IPS-20b (cell line): Measurements from ENCODE around the gene CDH13.

Experiments
- H3K27ac ChIP-seq: one replicate; pipeline ENCODE4 v1.5.1; 2013; ENCODE audit warnings: low read length
- H3K27me3 ChIP-seq: 2 replicates; pipeline ENCODE4 v1.6.1; 2013; ENCODE audit warnings: mild to moderate bottlenecking, low read length, inconsistent platforms; ENCODE audit not compliant: insufficient read depth
- H3K36me3 ChIP-seq: 2 replicates; pipeline ENCODE4 v1.6.1; 2013; ENCODE audit warnings: low read depth, mild to moderate bottlenecking, inconsistent platforms, low read length, moderate library complexity; ENCODE audit not compliant: insufficient read depth
- H3K4me1 ChIP-seq: 2 replicates; pipeline ENCODE4 v1.6.1; 2013; ENCODE audit warnings: mild to moderate bottlenecking, control low read depth, inconsistent platforms, low read length, moderate library complexity; ENCODE audit not compliant: insufficient read depth
- H3K4me3 ChIP-seq: 2 replicates; pipeline ENCODE4 v1.5.1; 2013; ENCODE audit warnings: mild to moderate bottlenecking, low read length, inconsistent platforms
- H3K9ac ChIP-seq: 2 replicates; pipeline ENCODE4 v1.6.1; 2013; ENCODE audit warnings: low read depth, mild to moderate bottlenecking, inconsistent platforms, low read length, moderate library complexity
- H3K9me3 ChIP-seq: 2 replicates; pipeline ENCODE4 v1.6.1; 2013; ENCODE audit warnings: mild to moderate bottlenecking, low read depth, low read length, inconsistent platforms; ENCODE audit not compliant: insufficient read depth

Gene CDH13

GRCh38 chr16:83420206-83420760 lies 793.5 kb downstream of the CDH13 start:
- Histone ChIP-seq H3K4me1 (no peaks in the 10 kb centered on the region), H3K27ac (no peak overlapping the region), H3K9ac (no peak overlapping the region), H3K4me3 (no peak overlapping the region), H3K27me3 (peaks cover 3% of the 10 kb centered on the region; the same call in 1 of the 2 replicates), H3K36me3 (no peaks in the 10 kb centered on the region), H3K9me3 (no peaks in the 10 kb centered on the region)

GRCh38 chr16:83433201-83433600 lies 806.4 kb downstream of the CDH13 start:
- Histone ChIP-seq H3K36me3 (no peaks in the 10 kb centered on the region), H3K27me3 (no peaks in the 10 kb centered on the region), H3K9ac (no peak overlapping the region), H3K4me1 (no peaks in the 10 kb centered on the region), H3K4me3 (no peak overlapping the region), H3K9me3 (no peaks in the 10 kb centered on the region), H3K27ac (no peak overlapping the region)

- no peak overlapping the region for H3K27ac ChIP-seq
- H3K4me3 ChIP-seq: no peak overlapping the region
- no peak overlapping the region for H3K9ac ChIP-seq
- no peaks in the 10 kb centered on the region for H3K36me3 ChIP-seq
- H3K9me3 ChIP-seq: no peaks in the 10 kb centered on the region
- H3K27me3 ChIP-seq: no peaks in the 10 kb centered on the region
- H3K4me1 ChIP-seq: no peaks in the 10 kb centered on the region
Measured at GRCh38 chr16:83437036-83437435, 810.3 kb downstream of the CDH13 start.

GRCh38 chr16:83438326-83438725 lies 811.6 kb downstream of the CDH13 start:
- Histone ChIP-seq H3K9me3 (no peaks in the 10 kb centered on the region), H3K27ac (no peak overlapping the region), H3K4me3 (no peak overlapping the region), H3K4me1 (no peaks in the 10 kb centered on the region), H3K27me3 (no peaks in the 10 kb centered on the region), H3K36me3 (no peaks in the 10 kb centered on the region), H3K9ac (no peak overlapping the region)

GRCh38 chr16:83439412-83439811 lies 812.6 kb downstream of the CDH13 start:
- Histone ChIP-seq H3K27ac (no peak overlapping the region), H3K9me3 (no peaks in the 10 kb centered on the region), H3K4me3 (no peak overlapping the region), H3K27me3 (no peaks in the 10 kb centered on the region), H3K36me3 (no peaks in the 10 kb centered on the region), H3K4me1 (no peaks in the 10 kb centered on the region), H3K9ac (no peak overlapping the region)

- Histone ChIP-seq H3K9me3 (no peaks in the 10 kb centered on the region), H3K9ac (no peak overlapping the region), H3K27ac (no peak overlapping the region), H3K36me3 (no peaks in the 10 kb centered on the region), H3K4me3 (no peak overlapping the region), H3K27me3 (no peaks in the 10 kb centered on the region), H3K4me1 (no peaks in the 10 kb centered on the region)
Measured at GRCh38 chr16:83441517-83441916, 814.7 kb downstream of the CDH13 start.

GRCh38 chr16:83443972-83444371 lies 817.2 kb downstream of the CDH13 start:
- Histone ChIP-seq H3K9me3 (no peaks in the 10 kb centered on the region), H3K27me3 (no peaks in the 10 kb centered on the region), H3K4me3 (no peak overlapping the region), H3K27ac (no peak overlapping the region), H3K4me1 (no peaks in the 10 kb centered on the region), H3K9ac (no peak overlapping the region), H3K36me3 (no peaks in the 10 kb centered on the region)

GRCh38 chr16:83447560-83447959 lies 820.8 kb downstream of the CDH13 start:
- Histone ChIP-seq H3K9ac (no peak overlapping the region), H3K4me1 (no peaks in the 10 kb centered on the region), H3K4me3 (no peak overlapping the region), H3K27ac (no peak overlapping the region), H3K9me3 (no peaks in the 10 kb centered on the region), H3K27me3 (no peaks in the 10 kb centered on the region), H3K36me3 (no peaks in the 10 kb centered on the region)

GRCh38 chr16:83449861-83450260 lies 823.1 kb downstream of the CDH13 start:
- Histone ChIP-seq H3K27me3 (no peaks in the 10 kb centered on the region), H3K4me3 (no peak overlapping the region), H3K9ac (no peak overlapping the region), H3K36me3 (no peaks in the 10 kb centered on the region), H3K9me3 (no peaks in the 10 kb centered on the region), H3K4me1 (no peaks in the 10 kb centered on the region), H3K27ac (no peak overlapping the region)

GRCh38 chr16:83453977-83454376 lies 827.2 kb downstream of the CDH13 start:
- Histone ChIP-seq H3K4me3 (no peak overlapping the region), H3K9ac (no peak overlapping the region), H3K27me3 (no peaks in the 10 kb centered on the region), H3K27ac (no peak overlapping the region), H3K36me3 (no peaks in the 10 kb centered on the region), H3K4me1 (no peaks in the 10 kb centered on the region), H3K9me3 (no peaks in the 10 kb centered on the region)

GRCh38 chr16:83455716-83456115 lies 828.9 kb downstream of the CDH13 start:
- H3K4me1 ChIP-seq: no peaks in the 10 kb centered on the region
- H3K27me3 ChIP-seq: no peaks in the 10 kb centered on the region
- H3K9me3 ChIP-seq: no peaks in the 10 kb centered on the region
- no peak overlapping the region for H3K4me3 ChIP-seq
- H3K36me3 ChIP-seq: no peaks in the 10 kb centered on the region
- no peak overlapping the region for H3K9ac ChIP-seq
- H3K27ac ChIP-seq: no peak overlapping the region

GRCh38 chr16:83456934-83457333 lies 830.2 kb downstream of the CDH13 start:
- H3K4me1 ChIP-seq: no peaks in the 10 kb centered on the region
- no peaks in the 10 kb centered on the region for H3K36me3 ChIP-seq
- H3K4me3 ChIP-seq: no peak overlapping the region
- no peaks in the 10 kb centered on the region for H3K27me3 ChIP-seq
- H3K9ac ChIP-seq: no peak overlapping the region
- no peak overlapping the region for H3K27ac ChIP-seq
- no peaks in the 10 kb centered on the region for H3K9me3 ChIP-seq
